ENCODE results near the gene TMEM14C.

DNA sequence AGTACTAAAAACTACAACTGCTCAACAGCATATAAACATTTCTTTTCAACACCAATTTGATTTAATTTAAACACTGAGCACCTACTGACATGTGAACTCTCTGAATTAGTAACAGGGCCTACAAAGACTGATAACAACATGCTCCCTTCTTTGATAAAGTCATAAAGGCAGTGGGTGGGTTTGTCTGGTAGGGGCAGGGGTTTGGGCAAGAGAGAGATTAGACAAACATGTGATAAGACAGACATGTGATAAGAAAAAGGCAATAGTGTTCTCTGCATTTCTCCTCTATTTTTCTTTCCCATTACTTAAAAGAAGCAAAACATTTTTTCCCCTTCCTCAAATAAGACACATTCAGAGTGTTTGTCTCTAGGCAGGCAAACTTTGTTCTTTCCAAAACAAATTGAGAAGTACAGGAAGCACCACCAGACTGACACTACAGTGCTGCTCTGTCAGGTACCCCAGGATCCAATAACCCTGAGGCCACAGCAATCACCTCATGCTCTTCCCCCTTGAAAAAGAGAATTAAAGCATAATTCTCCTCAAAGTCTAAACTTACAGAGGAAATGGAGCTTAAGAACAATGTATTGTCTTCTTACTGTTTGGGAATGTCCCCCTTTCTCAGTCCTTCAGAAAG, 40.4 kb upstream of the TMEM14C start:
- no peak for TF ChIP-seq L3MBTL2 (conservative IDR thresholded peaks at IDR 0.05)
- no peak for TF ChIP-seq SP1 (IDR thresholded peaks at IDR 0.05)
- TF ChIP-seq LEF1 (IDR thresholded peaks at IDR 0.05; ENCODE audit: borderline replicate concordance): no peak

Measured in HEK293T (cell line).